Measurements from ENCODE around the gene DNAH17. TPM values are rescaled to one million over a fixed set of nuclear protein-coding genes. Genes with fewer than 3 reads are reported as not detected.

Gene DNAH17
- total and polyA plus RNA-seq, 2 of the 13 experiments (the other 11 are each of a cell fraction or from before 2014, with no cell fraction given), result 0.86 to 1.6 TPM

GRCh38 chr17:78399693-78400144, 177.5 kb downstream of the DNAH17 start (continued):
- TF ChIP-seq HNF1A (IDR thresholded peaks at IDR 0.05; ENCODE audit: low read depth), result peak; percentile 16; the same call in 1 of the 2 replicates
- TF ChIP-seq HNF1A (CRISPR knock-in tag; IDR thresholded peaks at IDR 0.05; ENCODE audit: borderline replicate concordance), result no peak
- TF ChIP-seq MED1 (CRISPR knock-in tag; IDR thresholded peaks at IDR 0.05), result peak; percentile 76
- TF ChIP-seq ZUFSP (CRISPR knock-in tag; IDR thresholded peaks at IDR 0.05; ENCODE audit: borderline replicate concordance), result no peak
- no peak for TF ChIP-seq ZBTB42 (CRISPR knock-in tag; IDR thresholded peaks at IDR 0.05)
- TF ChIP-seq, protein P1, sequence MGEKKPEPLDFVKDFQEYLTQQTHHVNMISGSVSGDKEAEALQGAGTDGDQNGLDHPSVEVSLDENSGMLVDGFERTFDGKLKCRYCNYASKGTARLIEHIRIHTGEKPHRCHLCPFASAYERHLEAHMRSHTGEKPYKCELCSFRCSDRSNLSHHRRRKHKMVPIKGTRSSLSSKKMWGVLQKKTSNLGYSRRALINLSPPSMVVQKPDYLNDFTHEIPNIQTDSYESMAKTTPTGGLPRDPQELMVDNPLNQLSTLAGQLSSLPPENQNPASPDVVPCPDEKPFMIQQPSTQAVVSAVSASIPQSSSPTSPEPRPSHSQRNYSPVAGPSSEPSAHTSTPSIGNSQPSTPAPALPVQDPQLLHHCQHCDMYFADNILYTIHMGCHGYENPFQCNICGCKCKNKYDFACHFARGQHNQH (CRISPR knock-in tag; IDR thresholded peaks at IDR 0.05), result peak; percentile 58; the same call in 1 of the 2 replicates
- TF ChIP-seq HHEX (CRISPR knock-in tag; IDR thresholded peaks at IDR 0.05), result no peak
- TF ChIP-seq ZNF503 (CRISPR knock-in tag; IDR thresholded peaks at IDR 0.05), result peak; percentile 31; the same call in 1 of the 2 replicates
- no peak for TF ChIP-seq SAFB2 (CRISPR knock-in tag; IDR thresholded peaks at IDR 0.05; ENCODE audit: borderline replicate concordance, low read depth)
- no peak for TF ChIP-seq IKZF1 (IDR thresholded peaks at IDR 0.05)
- TF ChIP-seq FOXO1 (CRISPR knock-in tag; IDR thresholded peaks at IDR 0.05), result peak; percentile 95; the same call in 1 of the 2 replicates
- 0 out of 2 replicates have a peak, but pooled peaks have one; percentile 41 for TF ChIP-seq MIXL1 (CRISPR knock-in tag; IDR thresholded peaks at IDR 0.05)
- TF ChIP-seq ZBTB39 (CRISPR knock-in tag; IDR thresholded peaks at IDR 0.05), result no peak
- no peak for TF ChIP-seq NFKBIZ (CRISPR knock-in tag; IDR thresholded peaks at IDR 0.05)
- peak; percentile 22; the same call in 1 of the 2 replicates for TF ChIP-seq ZNF205 (CRISPR knock-in tag; IDR thresholded peaks at IDR 0.05)
- no peak for TF ChIP-seq PAF1 (CRISPR knock-in tag; IDR thresholded peaks at IDR 0.05)
- 0 out of 2 replicates have a peak, but pooled peaks have one; percentile 57 for TF ChIP-seq ZNF598 (CRISPR knock-in tag; IDR thresholded peaks at IDR 0.05; ENCODE audit: borderline replicate concordance)
- TF ChIP-seq, protein P2, sequence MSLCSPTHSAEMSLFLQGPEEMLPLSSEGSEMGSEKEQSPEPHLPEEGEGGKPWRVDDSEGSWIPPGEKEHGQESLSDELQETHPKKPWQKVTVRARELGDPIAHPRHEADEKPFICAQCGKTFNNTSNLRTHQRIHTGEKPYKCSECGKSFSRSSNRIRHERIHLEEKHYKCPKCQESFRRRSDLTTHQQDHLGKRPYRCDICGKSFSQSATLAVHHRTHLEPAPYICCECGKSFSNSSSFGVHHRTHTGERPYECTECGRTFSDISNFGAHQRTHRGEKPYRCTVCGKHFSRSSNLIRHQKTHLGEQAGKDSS (CRISPR knock-in tag; IDR thresholded peaks at IDR 0.05; ENCODE audit: borderline replicate concordance, low read depth), result peak; percentile 49; the same call in 1 of the 2 replicates

All from HepG2 (cell line).